Karpas-422 (cell line): ENCODE measurements around the gene LSM11. TPM values are rescaled to one million over a fixed set of nuclear protein-coding genes. Genes with fewer than 3 reads are reported as not detected.

Experiments
- DNase-seq: peaks from one replicate; pipeline ENCODE4 v3.0.0-alpha.2; 2015
- H2AFZ ChIP-seq: fragments of 200-600 bp; sonication (generic); 2 replicates; pipeline ENCODE4 v1.6.1; 2014; ENCODE audit warnings: antibody characterized with exemption, low read length, mixed read lengths
- H3K27ac ChIP-seq: fragments of 200-600 bp; sonication (generic); 2 replicates; pipeline ENCODE4 v1.5.1; 2014; ENCODE audit warnings: mild to moderate bottlenecking, low read length, moderate library complexity
- H3K27me3 ChIP-seq: fragments of 200-600 bp; sonication (generic); 2 replicates; pipeline ENCODE4 v1.6.1; 2014; ENCODE audit warnings: low read length, mixed read lengths
- H3K36me3 ChIP-seq: fragments of 200-600 bp; sonication (generic); 2 replicates; pipeline ENCODE4 v1.6.1; 2014; ENCODE audit warnings: low read length, mixed read lengths; ENCODE audit not compliant: insufficient read depth
- H3K4me1 ChIP-seq: fragments of 200-600 bp; sonication (generic); 2 replicates; pipeline ENCODE4 v1.6.1; 2014; ENCODE audit warnings: mild to moderate bottlenecking, low read length, mixed read lengths
- H3K4me2 ChIP-seq: fragments of 200-600 bp; sonication (generic); 2 replicates; pipeline ENCODE4 v1.6.1; 2014; ENCODE audit warnings: low read length, low read depth, mild to moderate bottlenecking; ENCODE audit not compliant: poor library complexity, severe bottlenecking
- H3K4me3 ChIP-seq: fragments of 200-600 bp; sonication (generic); 2 replicates; pipeline ENCODE4 v1.5.1; 2014; ENCODE audit warnings: mild to moderate bottlenecking, antibody characterized with exemption, low read length, mixed read lengths
- H3K79me2 ChIP-seq: fragments of 200-600 bp; sonication (generic); 2 replicates; pipeline ENCODE4 v1.6.1; 2014; ENCODE audit warnings: mild to moderate bottlenecking, low read length, mixed read lengths
- H3K9ac ChIP-seq: fragments of 200-600 bp; sonication (generic); 2 replicates; pipeline ENCODE4 v1.6.0; 2014; ENCODE audit warnings: low read length
- H3K9me2 ChIP-seq: fragments of 200-600 bp; sonication (generic), shearing (Covaris generic); replicated peaks from 2 replicates; pipeline ENCODE4 v1.6.0; 2014; ENCODE audit warnings: mild to moderate bottlenecking, low read length, moderate library complexity; ENCODE audit not compliant: insufficient read depth
- H3K9me3 ChIP-seq: fragments of 300-700, 200-600 bp; sonication (generic); 2 replicates; pipeline ENCODE4 v1.6.1; 2014; ENCODE audit warnings: low read length, mixed read lengths
- H4K20me1 ChIP-seq: fragments of 200-600 bp; sonication (generic); 2 replicates; pipeline ENCODE4 v1.6.1; 2014; ENCODE audit warnings: mild to moderate bottlenecking, antibody characterized with exemption, low read length, low read depth; ENCODE audit not compliant: insufficient read depth
- small RNA-seq: library from RNA; depleted of rRNA; stranded (forward); fragments of <200 nt; gene quantifications from one replicate; pipeline ENCODE3, GENCODE V24; 2014
- total RNA-seq: library from RNA; depleted of rRNA; stranded (reverse); fragments of >200 nt; shearing (Covaris generic); gene quantifications from 2 replicates; pipeline ENCODE4 v1.2.3, GENCODE V29; 2014; ENCODE audit warnings: low replicate concordance; rRNA removed

Gene LSM11
- total RNA-seq, 1 experiment from 2014 or later, result 5.7 TPM

DNA sequence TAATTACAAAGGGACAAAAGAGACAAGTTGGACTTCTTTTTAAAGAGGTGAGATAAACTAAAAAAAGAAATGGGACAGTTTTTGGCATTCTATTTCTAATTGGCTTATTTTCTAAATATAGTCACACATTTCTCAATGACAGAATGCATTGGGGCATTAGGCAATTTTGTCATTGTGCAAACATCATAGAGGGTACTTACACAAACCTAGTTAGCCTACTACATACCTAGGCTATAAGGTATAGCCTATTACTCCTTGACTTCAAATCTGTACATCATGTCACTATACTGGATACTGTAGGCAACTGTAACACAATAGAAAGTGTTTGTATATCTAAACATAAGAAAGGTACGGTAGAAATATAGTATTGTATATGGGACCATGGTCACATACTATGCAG, 56.1 kb downstream of the LSM11 start:
- Histone ChIP-seq H3K4me1 (no peaks in the 10 kb centered on the region), H3K4me2 (no peak overlapping the region), H3K27me3 (no peaks in the 10 kb centered on the region), H3K4me3 (no peak overlapping the region), H3K27ac (no peak overlapping the region), H3K79me2 (peaks cover 12% of the 10 kb centered on the region; the same call in 1 of the 2 replicates), H4K20me1 (no peaks in the 10 kb centered on the region), H3K9ac (no peak overlapping the region), H3K36me3 (peaks cover 25% of the 10 kb centered on the region; the same call in 1 of the 2 replicates), H2AFZ (no peak overlapping the region), H3K9me3 (no peaks in the 10 kb centered on the region), H3K9me2 (no peaks in the 10 kb centered on the region)
- DNase-seq, result no peak

DNA sequence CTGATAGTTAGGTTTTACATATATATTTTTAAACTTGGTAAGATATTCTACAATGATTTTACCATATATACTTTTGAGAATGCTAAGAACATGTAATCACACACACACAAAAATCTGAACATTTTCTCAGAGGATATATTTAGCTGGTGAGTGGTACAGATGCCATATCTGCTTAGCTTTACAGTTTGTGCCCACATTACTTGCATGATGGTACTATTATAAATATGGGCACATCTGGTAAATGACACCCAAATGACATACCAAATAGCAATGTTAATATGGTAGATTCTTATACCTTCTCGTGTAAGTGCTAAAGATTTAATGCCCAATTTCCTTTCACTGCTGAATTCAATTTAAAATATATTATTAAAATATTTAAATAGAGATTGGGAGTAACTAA, 56.6 kb downstream of the LSM11 start:
- Histone ChIP-seq H3K36me3 (peaks cover 28% of the 10 kb centered on the region; the same call in 1 of the 2 replicates), H3K4me2 (no peak overlapping the region), H3K27ac (no peak overlapping the region), H3K9me3 (no peaks in the 10 kb centered on the region), H3K4me1 (no peaks in the 10 kb centered on the region), H3K27me3 (no peaks in the 10 kb centered on the region), H3K4me3 (no peak overlapping the region), H4K20me1 (no peaks in the 10 kb centered on the region), H3K9ac (no peak overlapping the region), H3K79me2 (peaks cover 12% of the 10 kb centered on the region; the same call in 1 of the 2 replicates), H3K9me2 (no peaks in the 10 kb centered on the region), H2AFZ (no peak overlapping the region)
- no peak for DNase-seq

DNA sequence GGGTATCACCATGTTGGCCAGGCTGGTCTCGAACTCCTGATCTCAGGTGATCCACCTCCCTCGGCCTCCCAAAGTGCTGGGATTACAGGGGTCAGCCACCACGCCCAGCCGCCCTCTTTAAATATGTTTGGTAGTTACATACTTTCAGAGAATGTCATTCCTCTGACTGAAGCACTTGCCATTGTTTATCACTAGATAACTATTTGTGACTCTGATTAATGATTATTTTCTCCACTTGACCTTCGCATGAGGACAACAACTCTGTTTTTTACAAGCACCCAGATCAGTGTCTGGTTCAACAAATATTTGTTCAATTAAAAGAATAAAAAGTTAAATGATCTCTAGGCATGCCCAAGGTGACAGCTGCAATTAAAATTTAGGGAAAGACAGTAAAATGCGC, 59.2 kb downstream of the LSM11 start:
- Histone ChIP-seq H3K27me3 (no peaks in the 10 kb centered on the region), H4K20me1 (no peaks in the 10 kb centered on the region), H3K4me2 (no peak overlapping the region), H3K9ac (no peak overlapping the region), H3K9me3 (no peaks in the 10 kb centered on the region), H3K4me1 (no peaks in the 10 kb centered on the region), H2AFZ (no peak overlapping the region), H3K27ac (no peak overlapping the region), H3K9me2 (no peaks in the 10 kb centered on the region), H3K4me3 (no peak overlapping the region), H3K79me2 (peaks cover 17% of the 10 kb centered on the region), H3K36me3 (peaks cover 44% of the 10 kb centered on the region)
- no peak for DNase-seq

DNA sequence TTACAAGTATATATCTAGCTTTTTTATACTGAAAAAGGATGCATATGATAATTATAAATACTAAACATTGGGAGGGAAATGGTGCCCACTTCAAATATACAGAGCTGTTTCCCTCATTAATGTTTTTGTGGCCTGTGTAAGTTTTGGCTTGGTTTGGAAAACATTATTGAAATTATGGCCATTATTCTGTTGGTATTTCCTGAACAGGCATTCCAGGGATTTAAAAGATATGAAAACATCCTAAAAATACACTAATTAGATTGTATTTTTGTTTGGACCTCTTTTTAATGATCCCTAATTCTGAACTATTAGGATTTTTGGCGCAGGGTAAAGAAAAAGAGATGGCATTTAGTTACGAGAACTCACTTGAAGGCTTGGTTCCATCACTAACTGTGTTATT, 64.5 kb downstream of the LSM11 start:
- Histone ChIP-seq H3K9ac (no peak overlapping the region), H3K4me2 (no peak overlapping the region), H3K4me1 (no peaks in the 10 kb centered on the region), H3K4me3 (no peak overlapping the region), H3K79me2 (peaks cover 27% of the 10 kb centered on the region), H3K9me3 (no peaks in the 10 kb centered on the region), H3K9me2 (no peaks in the 10 kb centered on the region), H3K27me3 (no peaks in the 10 kb centered on the region), H2AFZ (no peak overlapping the region), H3K27ac (no peak overlapping the region), H4K20me1 (no peaks in the 10 kb centered on the region), H3K36me3 (peaks cover 48% of the 10 kb centered on the region)
- no peak for DNase-seq

Small RNA genes within 50 kb of the gene (small RNA-seq; reads per million reads assigned to genes)
- gene AC026407.1 (not detected), gene RNU6-260P (not detected)

Other genes with a start within 250 kb of the LSM11 start
- gene ADAM19, start 167.9 kb upstream of the LSM11 start, total RNA-seq, result 4.9 and 5.7 TPM in 2 replicates
- gene SOX30, start 91.3 kb upstream of the LSM11 start, total RNA-seq, result not detected in 2 replicates
- not detected in 2 replicates for gene C5orf52, start 72.2 kb upstream of the LSM11 start, total RNA-seq
- gene THG1L, start 12.3 kb upstream of the LSM11 start, total RNA-seq, result 18.6 and 25.1 TPM in 2 replicates
- 49.4 and 87.7 TPM in 2 replicates for gene CLINT1, start 115.4 kb downstream of the LSM11 start, total RNA-seq